Endothelial cell of umbilical vein (primary cell): Measurements from ENCODE around the gene CD2AP. TPM values are rescaled to one million over a fixed set of nuclear protein-coding genes. Genes with fewer than 3 reads are reported as not detected.

ENCODE experiments used
- BruUV-seq: library from RNA; stranded (reverse); fragments of 400-500 nt; replicated peaks from 2 replicates; lab custom pipeline; 2021; lab: Mats Ljungman, UMichigan
- CTCF ChIA-PET: fragments of 300-600, 350-600 bp; sonication (Branson Sonifier 250); formaldehyde crosslinking; loops from one replicate; lab custom pipeline; 2021; ENCODE audit warnings: antibody characterized with exemption, inconsistent platforms; lab: Charles Lee
- POLR2A ChIA-PET: fragments of 300-600, 350-600 bp; sonication (Branson Sonifier 250); formaldehyde crosslinking; loops from one replicate; lab custom pipeline; 2021; ENCODE audit warnings: antibody characterized with exemption, inconsistent platforms; lab: Charles Lee
- DNase-seq: peaks from one replicate; pipeline ENCODE4 v3.0.0-alpha.2; 2011; ENCODE audit warnings: low read depth, low spot score
- FAIRE-seq: peaks from 2 replicates; lab custom pipeline; 2011; peaks lifted over from hg19 to GRCh38; lab: Jason Lieb, UNC
- H2AFZ ChIP-seq: 2 replicates; pipeline ENCODE4 v1.6.0; 2012; ENCODE audit warnings: low read depth, low read length, control low read depth, inconsistent platforms
- H3K27ac ChIP-seq: 2 replicates; pipeline ENCODE4 v1.5.1; 2011; ENCODE audit warnings: low read depth, mild to moderate bottlenecking, control low read depth, low read length, moderate library complexity; ENCODE audit not compliant: insufficient read depth
- H3K27me3 ChIP-seq, 2 experiments: 2 replicates each; pipeline versions ENCODE4 v1.6.0 to v1.6.1; 2011; ENCODE audit warnings: low read length in 2 of 2, mixed read lengths in 1 of 2; ENCODE audit not compliant: control insufficient read depth in 2 of 2, insufficient read depth in 2 of 2
- H3K36me3 ChIP-seq, 2 experiments: 2 replicates in 1 of 2; 3 replicates in 1 of 2; pipeline ENCODE4 v1.5.1; 2011; ENCODE audit warnings: low read length in 2 of 2, mild to moderate bottlenecking in 1 of 2, moderate library complexity in 1 of 2; ENCODE audit not compliant: control insufficient read depth in 2 of 2, insufficient read depth in 2 of 2; ENCODE audit errors: extremely low read depth in 1 of 2
- H3K4me1 ChIP-seq: 3 replicates; pipeline ENCODE4 v1.5.1; 2011; ENCODE audit warnings: mild to moderate bottlenecking, low read length; ENCODE audit not compliant: control insufficient read depth, insufficient read depth; ENCODE audit errors: extremely low read depth
- H3K4me2 ChIP-seq: 2 replicates; pipeline ENCODE4 v1.6.1; 2011; ENCODE audit warnings: low read length, control low read depth, mixed read lengths; ENCODE audit not compliant: insufficient read depth
- H3K4me3 ChIP-seq, 3 experiments: fragments of 200-600 bp in 1 of 3; sonication (generic), shearing (Covaris generic) in 1 of 3; replicated peaks in 1 of 3; 2 replicates each; pipeline ENCODE4 v1.5.1; 2011 to 2016; ENCODE audit warnings: control low read depth in 3 of 3, low read length in 3 of 3, mild to moderate bottlenecking in 2 of 3, inconsistent platforms in 1 of 3, low read depth in 1 of 3, moderate library complexity in 1 of 3; ENCODE audit not compliant: insufficient read depth in 1 of 3
- H3K79me2 ChIP-seq: 2 replicates; pipeline ENCODE4 v1.6.0; 2012; ENCODE audit warnings: low read length, inconsistent platforms; ENCODE audit not compliant: control insufficient read depth, insufficient read depth
- H3K9ac ChIP-seq: replicated peaks from 2 replicates; pipeline ENCODE3; 2011; ENCODE audit warnings: low read length, control low read depth; ENCODE audit not compliant: insufficient read depth; ENCODE audit errors: extremely low read depth
- H3K9me1 ChIP-seq: replicated peaks from 3 replicates; pipeline ENCODE4 v1.6.0; 2011; ENCODE audit warnings: mild to moderate bottlenecking, low read length; ENCODE audit not compliant: control insufficient read depth, insufficient read depth; ENCODE audit errors: extremely low read depth
- H3K9me3 ChIP-seq: replicated peaks from 2 replicates; pipeline ENCODE4 v1.5.1; 2012; ENCODE audit warnings: low read length, inconsistent platforms; ENCODE audit not compliant: control insufficient read depth, insufficient read depth
- H4K20me1 ChIP-seq: replicated peaks from 2 replicates; pipeline ENCODE3; 2011; ENCODE audit warnings: mild to moderate bottlenecking, low read length; ENCODE audit not compliant: control insufficient read depth, insufficient read depth; ENCODE audit errors: extremely low read depth
- EZH2 ChIP-seq: IDR thresholded peaks from 2 replicates; pipeline ENCODE4 v1.6.1; 2012; ENCODE audit warnings: borderline replicate concordance, low read depth, mild to moderate bottlenecking, moderate library complexity, low read length, inconsistent platforms; ENCODE audit not compliant: severe bottlenecking
- FOS ChIP-seq: IDR thresholded peaks from 2 replicates; pipeline ENCODE4 v1.6.1; 2011; ENCODE audit warnings: mild to moderate bottlenecking, low read length, moderate library complexity, borderline replicate concordance; ENCODE audit not compliant: insufficient read depth
- GATA2 ChIP-seq: IDR thresholded peaks from 2 replicates; pipeline ENCODE4 v1.7.0; 2011; ENCODE audit warnings: low read depth, mild to moderate bottlenecking, moderate library complexity, mixed read lengths, low read length; ENCODE audit not compliant: insufficient read length, insufficient read depth
- JUN ChIP-seq: IDR thresholded peaks from 2 replicates; pipeline ENCODE4 v1.6.1; 2011; ENCODE audit warnings: borderline replicate concordance, low read depth; ENCODE audit not compliant: insufficient read length, insufficient read depth
- MYC ChIP-seq: IDR thresholded peaks from one replicate; pipeline ENCODE4 v1.6.1; 2011; ENCODE audit warnings: mild to moderate bottlenecking, low read depth, low read length
- POLR2A ChIP-seq: IDR thresholded peaks from 2 replicates; pipeline ENCODE4 v1.6.1; 2012; ENCODE audit warnings: low read depth, mild to moderate bottlenecking, control low read depth, low read length
- POLR2AphosphoS5 ChIP-seq: IDR thresholded peaks from 2 replicates; pipeline ENCODE4 v1.6.1; 2012; ENCODE audit warnings: low read depth, mild to moderate bottlenecking, control low read depth, low read length, moderate library complexity; ENCODE audit not compliant: insufficient read depth
- dilution Hi-C: fragments of 300-500 bp; cut with MboI; formaldehyde crosslinking; loops from one replicate; pipeline ENCODE4 v1.15.0; 2019; ENCODE audit warnings: low sequenced_read_pairs; ENCODE audit not compliant: extremely low pct_ligation_motif_present
- intact Hi-C: fragments of 100-400 bp; cut with micrococcal nuclease; formaldehyde crosslinking; loops from one replicate; pipeline ENCODE4 v1.10.0; 2022
- polyA plus RNA-seq, 4 experiments: library from polyadenylated mRNA; depleted of rRNA in 3 of 4; stranded (reverse) in 3 of 4; unstranded in 1 of 4; fragments of >200 nt; gene quantifications; 2 replicates each; pipeline versions ENCODE4 v1.2.1 to v1.2.3, GENCODE V29; 2011 to 2012; ENCODE audit warnings: missing spikeins in 1 of 4
- total RNA-seq: library from RNA; stranded (reverse); gene quantifications from 2 replicates; pipeline ENCODE4 v1.2.3, GENCODE V29; 2021
- TF ChIP-seq, protein P1 (sequence below), 2 donors: IDR thresholded peaks; 1 replicate in 1 of 2; 2 replicates in 1 of 2; pipeline ENCODE4 v1.5.1; 2011; ENCODE audit warnings: low read length in 2 of 2, mild to moderate bottlenecking in 2 of 2, moderate library complexity in 2 of 2, control low read depth in 1 of 2, inconsistent platforms in 1 of 2, low read depth in 1 of 2; ENCODE audit not compliant: insufficient read depth in 1 of 2; ENCODE audit errors: extremely low read depth in 1 of 2
- TF ChIP-seq, protein P2 (sequence below): IDR thresholded peaks from 2 replicates; pipeline ENCODE4 v1.6.1; 2011; ENCODE audit not compliant: insufficient read depth, insufficient read length

Gene CD2AP
- total and polyA plus RNA-seq, 2 donors (not counting 3 experiments of a cell fraction or from before 2014, with no cell fraction given): 4.2 to 39.8 TPM

- BruUV-seq: no TSS peak
- Histone ChIP-seq H3K4me2 (no peak overlapping the region), H3K79me2 (no peaks in the 10 kb centered on the region), H3K27ac (no peak overlapping the region), H3K27me3 (no peaks in the 10 kb centered on the region), H3K4me1 (no peaks in the 10 kb centered on the region), H3K9me3 (no peaks in the 10 kb centered on the region), H2AFZ (no peak overlapping the region), H3K36me3 (no peaks in the 10 kb centered on the region), H3K9ac (no peak overlapping the region), H4K20me1 (no peaks in the 10 kb centered on the region), H3K9me1 (no peaks in the 10 kb centered on the region), H3K4me3 (no peak overlapping the region)
- no peak for FAIRE-seq
- CTCF ChIA-PET: interaction anchor here (0.7 to 3.4 kb wide), 21 partner anchors 8 to 1135 kb away, joined by 3 to 90 read pairs (median 6); partner anchors contain the start of gene OPN5
- POLR2A ChIA-PET: no interaction called here
- intact Hi-C loops: loop anchor here (2.0 to 10.0 kb wide), 2 partner anchors 464 to 1134 kb away; no protein-coding TSS in a partner anchor
- dilution Hi-C loops: no loop called here
- no peak for DNase-seq
- TF ChIP-seq, protein P1, sequence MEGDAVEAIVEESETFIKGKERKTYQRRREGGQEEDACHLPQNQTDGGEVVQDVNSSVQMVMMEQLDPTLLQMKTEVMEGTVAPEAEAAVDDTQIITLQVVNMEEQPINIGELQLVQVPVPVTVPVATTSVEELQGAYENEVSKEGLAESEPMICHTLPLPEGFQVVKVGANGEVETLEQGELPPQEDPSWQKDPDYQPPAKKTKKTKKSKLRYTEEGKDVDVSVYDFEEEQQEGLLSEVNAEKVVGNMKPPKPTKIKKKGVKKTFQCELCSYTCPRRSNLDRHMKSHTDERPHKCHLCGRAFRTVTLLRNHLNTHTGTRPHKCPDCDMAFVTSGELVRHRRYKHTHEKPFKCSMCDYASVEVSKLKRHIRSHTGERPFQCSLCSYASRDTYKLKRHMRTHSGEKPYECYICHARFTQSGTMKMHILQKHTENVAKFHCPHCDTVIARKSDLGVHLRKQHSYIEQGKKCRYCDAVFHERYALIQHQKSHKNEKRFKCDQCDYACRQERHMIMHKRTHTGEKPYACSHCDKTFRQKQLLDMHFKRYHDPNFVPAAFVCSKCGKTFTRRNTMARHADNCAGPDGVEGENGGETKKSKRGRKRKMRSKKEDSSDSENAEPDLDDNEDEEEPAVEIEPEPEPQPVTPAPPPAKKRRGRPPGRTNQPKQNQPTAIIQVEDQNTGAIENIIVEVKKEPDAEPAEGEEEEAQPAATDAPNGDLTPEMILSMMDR (IDR thresholded peaks at IDR 0.05; ENCODE audit: extremely low read depth in 1 of 2, insufficient read depth in 1 of 2, low read depth in 1 of 2, low read length in 2 of 2): no peak
- TF ChIP-seq GATA2 (no peak), EZH2 (no peak), POLR2AphosphoS5 (no peak), JUN (no peak), MYC (no peak), FOS (no peak), POLR2A (no peak)
- TF ChIP-seq, protein P2, sequence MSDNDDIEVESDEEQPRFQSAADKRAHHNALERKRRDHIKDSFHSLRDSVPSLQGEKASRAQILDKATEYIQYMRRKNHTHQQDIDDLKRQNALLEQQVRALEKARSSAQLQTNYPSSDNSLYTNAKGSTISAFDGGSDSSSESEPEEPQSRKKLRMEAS: no peak
These were observed 153.0 kb downstream of the CD2AP start for GRCh38 chr6:47630587-47630986.
